A673 (cell line): ENCODE data around the gene ADAD2.

Experiments used
- CTCF ChIP-seq: fragments of 300-800, 200-600 bp; sonication (generic); conservative IDR thresholded peaks from 2 replicates; pipeline ENCODE4 v1.5.1; 2017; ENCODE audit warnings: low read depth, mild to moderate bottlenecking, antibody characterized with exemption, low read length, moderate library complexity, mixed read lengths
- EZH2 ChIP-seq: fragments of 200-600 bp; sonication (generic); IDR thresholded peaks from 2 replicates; pipeline ENCODE4 v1.6.1; 2017; ENCODE audit warnings: borderline replicate concordance, low read depth, mild to moderate bottlenecking, mixed read lengths, antibody characterized with exemption, low read length; ENCODE audit not compliant: poor library complexity, severe bottlenecking

- TF ChIP-seq CTCF: no peak
- TF ChIP-seq EZH2: no peak
Observed at GRCh38 chr16:84194470-84195200, 3.7 kb downstream of the ADAD2 start.
